Lung (tissue), 12 donors: ENCODE measurements around the gene ZNF585A. TPM values are rescaled to one million over a fixed set of nuclear protein-coding genes. Genes with fewer than 3 reads are reported as not detected.

Source experiments
- ATAC-seq: fragments of 200-7000 bp; cut with Tn5 transposase; one replicate; pipeline ENCODE4 v1.9.1; 2020; ENCODE audit warnings: moderate number of reproducible peaks; ENCODE audit not compliant: insufficient read depth, low FRiP score
- DNase-seq, 3 donors: peaks; one replicate each; pipeline ENCODE4 v3.0.0-alpha.2; 2013 to 2017
- H3K27ac ChIP-seq, 2 donors: one replicate each; pipeline ENCODE4 v1.5.1; 2013; ENCODE audit warnings: mild to moderate bottlenecking in 2 of 2, moderate library complexity in 2 of 2, control low read depth in 1 of 2, inconsistent platforms in 1 of 2, low read depth in 1 of 2, low read length in 1 of 2
- H3K27me3 ChIP-seq, 3 donors: one replicate each; pipeline ENCODE4 v1.5.1; 2013; ENCODE audit warnings: low read length in 2 of 3; ENCODE audit not compliant: control insufficient read depth in 3 of 3, insufficient read depth in 3 of 3
- H3K36me3 ChIP-seq, 4 donors: one replicate each; pipeline ENCODE4 v1.5.1; 2013; ENCODE audit warnings: low read length in 4 of 4, mild to moderate bottlenecking in 1 of 4, moderate library complexity in 1 of 4; ENCODE audit not compliant: control insufficient read depth in 4 of 4, insufficient read depth in 4 of 4
- H3K4me1 ChIP-seq, 5 donors: one replicate each; pipeline ENCODE4 v1.5.1; 2013; ENCODE audit warnings: low read length in 5 of 5, mild to moderate bottlenecking in 2 of 5, moderate library complexity in 1 of 5; ENCODE audit not compliant: control insufficient read depth in 5 of 5, insufficient read depth in 5 of 5
- H3K4me3 ChIP-seq: one replicate; pipeline ENCODE4 v1.5.1; 2013; ENCODE audit warnings: mild to moderate bottlenecking, control low read depth, moderate library complexity
- H3K9ac ChIP-seq, 2 donors: one replicate each; pipeline ENCODE4 v1.5.1; 2013; ENCODE audit warnings: low read length in 2 of 2, control low read depth in 1 of 2; ENCODE audit not compliant: insufficient read depth in 1 of 2
- H3K9me3 ChIP-seq, 4 donors: one replicate each; pipeline ENCODE4 v1.5.1; 2013; ENCODE audit warnings: low read length in 3 of 4, mild to moderate bottlenecking in 1 of 4, moderate library complexity in 1 of 4; ENCODE audit not compliant: control insufficient read depth in 4 of 4, insufficient read depth in 3 of 4
- WGBS, 2 donors: extraction: QIAGEN DNeasy Blood & Tissue Kit; methylation state at CpG; one replicate each; pipeline ENCODE4 v1.1.7; 2013; 5-methylcytosine and 5-hydroxymethylcytosine counted together
- polyA plus RNA-seq, 2 donors: library from polyadenylated mRNA; stranded (reverse); fragments of 200-250 nt; gene quantifications; one replicate each; pipeline ENCODE4 v1.2.1, GENCODE V29; 2013
- total RNA-seq, 2 donors: library from RNA; depleted of rRNA in 1 of 2; stranded (reverse); fragments of >200 nt in 1 of 2; gene quantifications; one replicate each; pipeline ENCODE4 v1.2.1, GENCODE V29; 2014 to 2021
- TF ChIP-seq, protein P1 (sequence below): IDR thresholded peaks from 2 replicates; pipeline ENCODE4 v1.5.1; 2012; ENCODE audit warnings: mild to moderate bottlenecking; ENCODE audit errors: control extremely low read depth, extremely low read depth
- donor health status: control.
- donor health status: control.
- donor health status: Bipolar disorder and iron deficiency.
- donor health status: healthy.
- donor health status: DM: yes; HTN: yes; CAD: no.

ZNF585A gene
- total and polyA plus RNA-seq, 4 donors, result 8.5 to 17.2 (median 11.3) TPM

DNA sequence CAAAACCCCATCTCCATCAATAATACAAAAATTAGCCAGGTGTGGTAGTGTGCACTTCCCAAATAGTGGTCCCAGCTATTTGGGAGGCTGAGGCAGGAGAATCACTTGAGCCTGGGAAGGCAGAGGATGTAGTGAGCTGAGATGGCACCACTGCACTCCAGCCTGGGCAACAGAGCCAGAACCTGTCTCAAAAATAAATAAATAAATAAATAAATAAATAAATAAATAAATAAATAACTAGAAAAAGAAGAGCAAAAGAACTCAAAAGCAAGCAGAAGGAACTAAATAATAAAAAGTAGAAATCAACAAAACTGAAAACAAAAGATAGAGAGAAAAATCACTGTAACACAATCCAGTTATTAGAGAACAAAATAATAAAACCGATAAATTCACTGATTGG, 12.3 kb downstream of the ZNF585A start:
- Histone ChIP-seq H3K27me3 (no peaks in the 10 kb centered on the region), H3K9me3 (peaks cover 9 to 48% (median 26%) of the 10 kb centered on the region in 4 donors), H3K4me1 (no peaks in the 10 kb centered on the region), H3K9ac (no peak overlapping the region), H3K27ac (no peak overlapping the region), H3K4me3 (no peak overlapping the region), H3K36me3 (peaks cover 16 to 51% (median 47%) of the 10 kb centered on the region in 4 donors)
- DNase-seq (no peak), ATAC-seq (no peak)
- TF ChIP-seq, protein P1, sequence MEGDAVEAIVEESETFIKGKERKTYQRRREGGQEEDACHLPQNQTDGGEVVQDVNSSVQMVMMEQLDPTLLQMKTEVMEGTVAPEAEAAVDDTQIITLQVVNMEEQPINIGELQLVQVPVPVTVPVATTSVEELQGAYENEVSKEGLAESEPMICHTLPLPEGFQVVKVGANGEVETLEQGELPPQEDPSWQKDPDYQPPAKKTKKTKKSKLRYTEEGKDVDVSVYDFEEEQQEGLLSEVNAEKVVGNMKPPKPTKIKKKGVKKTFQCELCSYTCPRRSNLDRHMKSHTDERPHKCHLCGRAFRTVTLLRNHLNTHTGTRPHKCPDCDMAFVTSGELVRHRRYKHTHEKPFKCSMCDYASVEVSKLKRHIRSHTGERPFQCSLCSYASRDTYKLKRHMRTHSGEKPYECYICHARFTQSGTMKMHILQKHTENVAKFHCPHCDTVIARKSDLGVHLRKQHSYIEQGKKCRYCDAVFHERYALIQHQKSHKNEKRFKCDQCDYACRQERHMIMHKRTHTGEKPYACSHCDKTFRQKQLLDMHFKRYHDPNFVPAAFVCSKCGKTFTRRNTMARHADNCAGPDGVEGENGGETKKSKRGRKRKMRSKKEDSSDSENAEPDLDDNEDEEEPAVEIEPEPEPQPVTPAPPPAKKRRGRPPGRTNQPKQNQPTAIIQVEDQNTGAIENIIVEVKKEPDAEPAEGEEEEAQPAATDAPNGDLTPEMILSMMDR, result no peak
- WGBS, 2 donors, result 97 to 98% methylated on average over 1 of the region's 1 CpG

DNA sequence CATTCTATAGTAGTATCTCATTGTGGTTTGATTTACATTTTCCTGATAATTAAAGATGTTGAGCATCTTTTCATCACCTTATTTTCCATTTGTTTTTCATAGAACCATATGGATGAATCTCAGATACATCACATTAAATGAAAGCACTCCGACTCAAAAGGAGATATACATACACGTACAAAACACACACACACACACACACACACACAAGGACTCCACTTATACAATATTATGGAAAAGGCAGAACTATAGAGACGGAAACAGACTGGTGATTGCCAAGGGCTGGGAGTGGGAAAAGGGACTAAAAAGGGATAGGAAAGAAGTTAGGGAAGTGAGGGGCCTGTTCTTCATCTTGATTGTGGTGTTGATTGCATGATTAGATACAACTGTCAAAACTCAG, 24.3 kb downstream of the ZNF585A start:
- DNase-seq (no peak), ATAC-seq (no peak)
- Histone ChIP-seq H3K4me3 (no peak overlapping the region), H3K27me3 (no peaks in the 10 kb centered on the region), H3K36me3 (peaks cover 6 to 51% (median 34%) of the 10 kb centered on the region in 4 donors), H3K27ac (no peak overlapping the region), H3K4me1 (no peaks in the 10 kb centered on the region), H3K9me3 (peaks cover 23 to 65% (median 44%) of the 10 kb centered on the region in 4 donors), H3K9ac (no peak overlapping the region)
- TF ChIP-seq, protein P1, result no peak
- 96% methylated on average over 3 of the region's 3 CpGs for WGBS, 2 donors

DNA sequence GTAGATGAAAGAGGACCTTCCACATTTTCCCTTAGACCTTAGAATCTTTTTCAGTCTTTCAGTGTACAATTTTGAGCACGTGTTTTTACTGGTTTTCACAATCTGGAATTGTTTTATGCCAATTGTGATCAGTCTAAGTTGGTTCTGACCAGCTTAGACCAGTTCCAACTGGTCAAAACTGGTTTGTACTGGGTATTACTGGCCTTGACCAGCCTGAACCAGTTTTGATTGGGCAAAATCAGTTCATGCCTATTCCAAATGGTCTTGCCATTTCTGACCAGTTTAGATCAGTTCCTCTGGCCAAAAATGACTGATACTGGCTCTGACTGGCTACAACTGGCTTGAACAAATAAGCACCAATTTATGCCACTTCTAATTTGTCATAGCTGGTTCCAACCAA, 36.4 kb downstream of the ZNF585A start:
- ATAC-seq, result no peak
- Histone ChIP-seq H3K9me3 (peaks cover 7 to 64% (median 53%) of the 10 kb centered on the region in 4 donors), H3K9ac (no peak overlapping the region), H3K27ac (no peak overlapping the region), H3K36me3 (peaks cover 0 to under 1% (median 0%) of the 10 kb centered on the region in 4 donors), H3K4me3 (no peak overlapping the region), H3K4me1 (no peaks in the 10 kb centered on the region), H3K27me3 (no peaks in the 10 kb centered on the region)
- 14 to 16% methylated on average over 1 of the region's 1 CpG for WGBS, 2 donors
- TF ChIP-seq, protein P1, result no peak
- no peak for DNase-seq

DNA sequence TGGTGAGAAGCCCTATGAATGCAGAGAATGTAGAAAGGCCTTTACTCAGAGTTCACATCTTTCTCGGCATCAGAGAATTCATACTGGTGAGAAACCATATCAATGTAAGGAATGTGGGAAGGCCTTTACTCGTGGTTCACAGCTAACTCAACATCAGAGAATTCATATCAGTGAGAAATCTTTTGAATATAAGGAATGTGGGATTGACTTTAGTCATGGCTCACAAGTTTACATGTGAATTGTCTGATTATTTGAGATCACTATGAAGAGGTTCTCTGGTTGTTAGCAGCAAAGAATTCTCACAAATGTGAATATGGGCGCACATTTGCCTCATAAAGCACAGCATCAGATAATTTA, 43.7 kb downstream of the ZNF585A start:
- Histone ChIP-seq H3K36me3 (peaks cover 8 to 42% (median 29%) of the 10 kb centered on the region in 4 donors), H3K4me3 (no peak overlapping the region), H3K27me3 (no peaks in the 10 kb centered on the region), H3K27ac (no peak overlapping the region), H3K9me3 (peaks cover 31 to 80% (median 62%) of the 10 kb centered on the region in 4 donors), H3K9ac (no peak overlapping the region), H3K4me1 (no peaks in the 10 kb centered on the region)
- DNase-seq (no peak), ATAC-seq (no peak)
- TF ChIP-seq, protein P1, result no peak
- 86 to 98% methylated on average over 3 of the region's 3 CpGs for WGBS, 2 donors
